BE2C (cell line): Measurements from ENCODE around the gene HNRNPR.
A peak's percentile ranks its signal among the peaks of the same experiment; 100 is the strongest.

ENCODE experiments used
- DNase-seq: peaks from one replicate; pipeline ENCODE4 v3.0.0-alpha.2; 2020
- H3K27me3 ChIP-seq: fragments of 250-450 bp; sonication (Bioruptor Pico); 2 replicates; pipeline ENCODE4 v1.5.1; 2020; ENCODE audit warnings: mild to moderate bottlenecking
- H3K36me3 ChIP-seq: fragments of 250-450 bp; sonication (Bioruptor Pico); 2 replicates; pipeline ENCODE4 v1.5.1; 2020; ENCODE audit warnings: mild to moderate bottlenecking
- H3K4me1 ChIP-seq: fragments of 250-450 bp; sonication (Bioruptor Pico); 2 replicates; pipeline ENCODE4 v1.5.1; 2020
- H3K4me3 ChIP-seq: 2 replicates; pipeline ENCODE4 v1.5.1; 2011; ENCODE audit warnings: low read depth, low read length
- H3K9me3 ChIP-seq: fragments of 250-450 bp; sonication (Bioruptor Pico); 2 replicates; pipeline ENCODE4 v1.5.1; 2020
- TF ChIP-seq, protein P1 (sequence below): IDR thresholded peaks from 2 replicates; pipeline ENCODE4 v1.5.1; 2012; ENCODE audit warnings: mild to moderate bottlenecking, low read depth, low read length

The HNRNPR gene

DNA sequence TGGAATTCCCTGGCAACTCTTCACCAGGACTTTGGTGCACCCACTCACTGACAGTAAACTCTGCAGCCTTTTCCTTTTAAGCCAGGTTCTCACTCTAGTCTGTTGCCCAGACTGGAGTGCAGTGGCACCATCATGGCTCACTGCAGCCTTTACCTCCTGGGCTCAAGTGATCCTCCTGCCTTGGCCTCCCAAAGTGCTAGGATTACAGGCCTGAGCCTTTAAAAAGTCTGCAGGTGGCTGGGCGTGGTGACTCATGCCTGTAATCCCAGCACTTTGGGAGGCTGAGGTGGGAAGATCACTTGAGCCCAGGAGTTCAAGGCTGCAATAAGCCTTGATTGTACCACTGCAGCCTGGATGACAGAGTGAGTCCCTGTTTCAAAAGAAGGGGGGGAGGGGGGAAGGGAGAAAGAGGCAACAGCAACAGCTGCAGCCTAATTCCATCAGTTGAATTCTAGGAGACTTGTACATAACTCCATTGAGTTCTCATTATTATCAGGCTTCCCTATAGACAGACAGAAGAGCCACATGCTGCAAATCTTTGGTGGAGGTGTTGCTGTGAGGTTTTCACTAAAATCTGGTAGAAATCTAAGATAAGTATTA lies 8.1 kb upstream of the HNRNPR start:
- H3K27me3 ChIP-seq = no peaks in the 10 kb centered on the region

DNA sequence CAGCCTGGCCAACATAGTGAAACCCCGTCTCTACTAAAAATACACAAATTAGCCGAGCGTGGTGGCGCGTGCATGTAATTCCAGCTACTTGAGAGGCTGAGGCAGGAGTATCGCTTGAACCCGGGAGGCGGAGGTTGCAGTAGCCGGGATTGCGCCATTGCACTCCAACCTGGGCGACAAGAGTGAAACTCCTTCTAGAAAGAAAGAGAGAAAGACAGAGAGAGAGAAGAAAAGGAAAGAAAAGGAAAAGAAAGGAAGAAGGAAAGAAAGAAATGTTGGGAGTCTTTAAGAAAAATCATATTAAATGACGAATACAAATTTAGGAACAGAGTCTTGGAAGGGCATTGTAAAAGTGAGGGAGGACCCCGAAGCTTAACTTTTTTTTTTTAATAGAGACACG lies 1.8 kb upstream of the HNRNPR start:
- Histone ChIP-seq H3K4me1 (no peaks in the 10 kb centered on the region), H3K9me3 (no peaks in the 10 kb centered on the region), H3K36me3 (no peaks in the 10 kb centered on the region), H3K27me3 (no peaks in the 10 kb centered on the region), H3K4me3 (no peak overlapping the region)
- no peak for DNase-seq
- TF ChIP-seq, protein P1, sequence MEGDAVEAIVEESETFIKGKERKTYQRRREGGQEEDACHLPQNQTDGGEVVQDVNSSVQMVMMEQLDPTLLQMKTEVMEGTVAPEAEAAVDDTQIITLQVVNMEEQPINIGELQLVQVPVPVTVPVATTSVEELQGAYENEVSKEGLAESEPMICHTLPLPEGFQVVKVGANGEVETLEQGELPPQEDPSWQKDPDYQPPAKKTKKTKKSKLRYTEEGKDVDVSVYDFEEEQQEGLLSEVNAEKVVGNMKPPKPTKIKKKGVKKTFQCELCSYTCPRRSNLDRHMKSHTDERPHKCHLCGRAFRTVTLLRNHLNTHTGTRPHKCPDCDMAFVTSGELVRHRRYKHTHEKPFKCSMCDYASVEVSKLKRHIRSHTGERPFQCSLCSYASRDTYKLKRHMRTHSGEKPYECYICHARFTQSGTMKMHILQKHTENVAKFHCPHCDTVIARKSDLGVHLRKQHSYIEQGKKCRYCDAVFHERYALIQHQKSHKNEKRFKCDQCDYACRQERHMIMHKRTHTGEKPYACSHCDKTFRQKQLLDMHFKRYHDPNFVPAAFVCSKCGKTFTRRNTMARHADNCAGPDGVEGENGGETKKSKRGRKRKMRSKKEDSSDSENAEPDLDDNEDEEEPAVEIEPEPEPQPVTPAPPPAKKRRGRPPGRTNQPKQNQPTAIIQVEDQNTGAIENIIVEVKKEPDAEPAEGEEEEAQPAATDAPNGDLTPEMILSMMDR = no peak

More for the DNA sequence above, 8.1 kb upstream of the HNRNPR start:
- Histone ChIP-seq H3K9me3 (no peaks in the 10 kb centered on the region), H3K4me3 (no peak overlapping the region), H3K36me3 (no peaks in the 10 kb centered on the region), H3K4me1 (no peaks in the 10 kb centered on the region)
- TF ChIP-seq, protein P1 = no peak
- DNase-seq = no peak

DNA sequence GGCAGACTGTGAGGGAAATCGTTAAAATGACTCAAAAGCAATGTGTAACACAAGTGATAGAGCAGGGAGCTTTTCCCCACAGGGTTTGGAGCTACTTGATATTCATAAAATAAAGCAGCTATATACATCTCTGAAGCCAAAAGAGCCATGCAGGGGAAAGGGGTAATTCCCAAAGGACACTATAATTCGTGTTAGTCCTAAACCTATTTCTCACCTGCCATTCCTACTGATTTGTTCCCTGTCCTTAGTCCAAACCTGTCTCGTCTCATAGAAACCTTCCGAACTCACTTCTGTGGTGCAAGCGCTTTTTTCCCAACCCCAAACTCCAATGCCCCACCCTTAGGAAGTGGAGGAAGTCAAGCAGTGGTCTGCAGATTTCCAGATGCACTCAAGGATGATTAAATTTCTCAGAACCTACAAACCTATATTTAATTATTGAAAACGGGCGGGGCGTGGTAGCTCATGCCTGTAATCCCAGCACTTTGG lies 946 bp upstream of the HNRNPR start:
- H3K36me3 ChIP-seq = peaks cover 3% of the 10 kb centered on the region; the same call in 1 of the 2 replicates
- peak overlapping the region; percentile 68 for H3K4me3 ChIP-seq
- H3K4me1 ChIP-seq = no peaks in the 10 kb centered on the region
- DNase-seq = peak; percentile 45
- no peaks in the 10 kb centered on the region for H3K9me3 ChIP-seq
- TF ChIP-seq, protein P1 = no peak
- H3K27me3 ChIP-seq = no peaks in the 10 kb centered on the region

DNA sequence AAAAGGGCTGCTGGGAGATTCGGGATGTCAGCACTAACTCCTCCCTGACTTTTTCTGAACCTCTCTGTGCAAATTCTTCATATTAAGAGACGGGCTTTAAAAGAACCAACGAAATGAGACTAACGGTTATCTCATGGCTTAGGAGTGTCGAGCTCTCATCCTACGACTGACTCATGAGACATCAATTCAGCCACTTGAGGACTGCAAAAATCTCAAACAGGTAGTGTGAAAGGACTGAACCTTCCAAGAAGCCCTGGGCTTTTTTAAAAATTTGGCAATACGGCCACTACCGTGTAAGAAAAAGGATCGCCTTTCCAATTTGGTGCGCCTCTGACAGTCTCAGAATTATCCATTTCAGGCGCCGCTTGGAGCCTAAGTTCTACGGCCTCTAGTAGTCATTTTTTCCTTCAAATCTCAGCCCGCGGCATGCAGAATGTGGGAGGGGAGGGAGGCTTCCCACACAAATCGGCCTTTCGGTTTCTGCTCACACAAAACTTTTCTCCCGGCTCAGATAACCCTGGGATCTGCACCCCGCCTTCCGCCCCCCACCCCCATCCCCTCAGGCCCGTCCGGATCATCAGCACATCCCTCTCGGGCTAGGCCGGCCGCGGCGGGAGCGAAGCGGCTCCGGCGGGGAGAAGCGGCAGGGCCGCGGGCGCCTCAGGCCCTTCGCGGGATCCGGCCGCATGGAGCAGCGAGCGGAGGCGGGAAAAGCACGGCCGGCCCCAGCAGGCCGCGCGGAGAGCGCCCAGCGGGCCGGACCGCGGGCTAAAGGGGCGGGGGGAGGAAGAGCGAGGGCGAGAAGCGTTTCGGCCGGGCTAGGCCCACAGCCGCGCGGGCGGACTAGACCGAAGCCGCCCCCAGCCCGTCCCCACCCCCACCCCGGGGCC lies 618 bp downstream of the HNRNPR start:
- Histone ChIP-seq H3K4me3 (peak overlapping the region; percentile 69), H3K36me3 (peaks cover 3% of the 10 kb centered on the region), H3K27me3 (no peaks in the 10 kb centered on the region), H3K9me3 (no peaks in the 10 kb centered on the region), H3K4me1 (no peaks in the 10 kb centered on the region)
- DNase-seq = no peak
- TF ChIP-seq, protein P1 = no peak

DNA sequence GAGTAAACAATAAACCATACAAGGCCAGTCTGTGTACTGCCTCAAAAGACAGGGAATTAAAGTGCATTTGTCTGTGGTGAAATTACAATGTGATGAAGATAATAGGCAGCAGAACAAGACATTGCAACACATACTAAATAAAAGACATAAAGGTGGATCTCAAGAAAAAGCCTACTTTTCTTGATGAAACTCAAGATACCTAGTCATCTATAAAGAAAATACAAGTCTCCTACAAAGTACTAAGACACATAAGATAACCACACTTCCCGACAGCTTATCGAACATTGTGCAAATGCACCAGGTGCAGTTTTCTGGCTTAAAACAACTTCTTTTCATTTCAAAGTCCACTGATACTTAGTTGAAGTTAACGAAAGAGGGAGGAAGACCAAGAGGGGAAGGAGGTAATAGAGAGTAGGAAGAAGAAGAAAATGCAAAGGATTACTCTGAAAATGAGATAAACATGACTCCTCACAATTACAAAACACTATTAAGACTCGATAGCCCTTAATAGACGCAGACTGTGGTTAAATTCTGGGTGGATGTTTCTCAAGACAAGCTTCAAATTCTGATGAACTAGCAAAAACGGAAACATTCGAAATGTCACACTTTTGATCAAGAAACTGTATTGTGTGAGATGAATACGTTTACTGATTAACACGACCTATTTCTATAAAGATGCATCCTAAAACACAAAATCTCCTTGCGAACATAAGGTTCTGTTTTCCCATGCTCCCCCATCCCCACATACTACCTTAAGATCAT lies 2.0 kb downstream of the HNRNPR start:
- Histone ChIP-seq H3K4me1 (no peaks in the 10 kb centered on the region), H3K4me3 (peak overlapping the region; percentile 69)

More for the DNA sequence above, 2.0 kb downstream of the HNRNPR start:
- TF ChIP-seq, protein P1 = no peak
- peaks cover 17% of the 10 kb centered on the region for H3K36me3 ChIP-seq
- H3K27me3 ChIP-seq = no peaks in the 10 kb centered on the region
- no peaks in the 10 kb centered on the region for H3K9me3 ChIP-seq
- DNase-seq = no peak
